ENCODE measurements around the gene CIAO3. TPM values are rescaled to one million over a fixed set of nuclear protein-coding genes. Genes with fewer than 3 reads are reported as not detected.

CIAO3 gene
- total RNA-seq, 1 donor = 24.7 TPM

DNA sequence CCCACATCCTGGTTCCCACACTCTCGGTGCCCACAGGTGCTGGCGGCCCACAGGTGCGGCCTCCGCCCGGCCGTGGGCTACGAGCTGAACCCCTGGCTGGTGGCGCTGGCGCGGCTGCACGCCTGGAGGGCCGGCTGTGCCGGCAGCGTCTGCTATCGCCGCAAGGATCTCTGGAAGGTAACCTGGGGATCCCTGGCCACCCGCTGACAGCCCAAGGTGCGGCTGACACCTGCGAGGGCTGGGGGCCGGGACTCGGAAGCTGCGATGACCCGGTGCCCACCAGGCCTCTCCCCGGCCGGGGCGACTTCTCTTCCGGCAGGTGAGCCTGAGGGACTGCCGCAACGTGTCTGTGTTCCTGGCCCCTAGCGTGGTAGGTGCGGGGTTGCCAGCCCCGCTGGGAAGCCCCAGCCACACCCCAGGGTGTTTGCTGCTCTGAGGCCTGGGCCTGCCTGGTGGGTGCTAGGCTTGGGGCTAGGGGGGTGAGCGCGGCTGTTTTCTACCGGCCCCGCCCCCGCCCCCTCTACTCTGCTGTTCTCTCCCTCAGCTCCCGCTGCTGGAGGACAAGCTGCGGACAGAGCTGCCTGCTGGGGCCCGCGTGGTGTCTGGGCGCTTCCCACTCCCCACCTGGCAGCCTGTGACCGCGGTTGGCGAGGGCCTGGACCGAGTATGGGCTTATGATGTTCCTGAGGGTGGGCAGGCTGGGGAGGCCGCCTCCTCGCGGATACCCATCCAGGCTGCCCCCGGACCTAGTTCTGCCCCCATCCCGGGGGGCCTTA lies 18.8 kb downstream of the CIAO3 start:
- DNase-seq (ENCODE audit: low read depth) = no peak
- H3K4me3 ChIP-seq (ENCODE audit: low read depth, low read length) = peak overlapping the region; percentile 76
- TF ChIP-seq, protein P1, sequence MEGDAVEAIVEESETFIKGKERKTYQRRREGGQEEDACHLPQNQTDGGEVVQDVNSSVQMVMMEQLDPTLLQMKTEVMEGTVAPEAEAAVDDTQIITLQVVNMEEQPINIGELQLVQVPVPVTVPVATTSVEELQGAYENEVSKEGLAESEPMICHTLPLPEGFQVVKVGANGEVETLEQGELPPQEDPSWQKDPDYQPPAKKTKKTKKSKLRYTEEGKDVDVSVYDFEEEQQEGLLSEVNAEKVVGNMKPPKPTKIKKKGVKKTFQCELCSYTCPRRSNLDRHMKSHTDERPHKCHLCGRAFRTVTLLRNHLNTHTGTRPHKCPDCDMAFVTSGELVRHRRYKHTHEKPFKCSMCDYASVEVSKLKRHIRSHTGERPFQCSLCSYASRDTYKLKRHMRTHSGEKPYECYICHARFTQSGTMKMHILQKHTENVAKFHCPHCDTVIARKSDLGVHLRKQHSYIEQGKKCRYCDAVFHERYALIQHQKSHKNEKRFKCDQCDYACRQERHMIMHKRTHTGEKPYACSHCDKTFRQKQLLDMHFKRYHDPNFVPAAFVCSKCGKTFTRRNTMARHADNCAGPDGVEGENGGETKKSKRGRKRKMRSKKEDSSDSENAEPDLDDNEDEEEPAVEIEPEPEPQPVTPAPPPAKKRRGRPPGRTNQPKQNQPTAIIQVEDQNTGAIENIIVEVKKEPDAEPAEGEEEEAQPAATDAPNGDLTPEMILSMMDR (IDR thresholded peaks at IDR 0.05; ENCODE audit: insufficient read depth, low read length) = no peak

DNA sequence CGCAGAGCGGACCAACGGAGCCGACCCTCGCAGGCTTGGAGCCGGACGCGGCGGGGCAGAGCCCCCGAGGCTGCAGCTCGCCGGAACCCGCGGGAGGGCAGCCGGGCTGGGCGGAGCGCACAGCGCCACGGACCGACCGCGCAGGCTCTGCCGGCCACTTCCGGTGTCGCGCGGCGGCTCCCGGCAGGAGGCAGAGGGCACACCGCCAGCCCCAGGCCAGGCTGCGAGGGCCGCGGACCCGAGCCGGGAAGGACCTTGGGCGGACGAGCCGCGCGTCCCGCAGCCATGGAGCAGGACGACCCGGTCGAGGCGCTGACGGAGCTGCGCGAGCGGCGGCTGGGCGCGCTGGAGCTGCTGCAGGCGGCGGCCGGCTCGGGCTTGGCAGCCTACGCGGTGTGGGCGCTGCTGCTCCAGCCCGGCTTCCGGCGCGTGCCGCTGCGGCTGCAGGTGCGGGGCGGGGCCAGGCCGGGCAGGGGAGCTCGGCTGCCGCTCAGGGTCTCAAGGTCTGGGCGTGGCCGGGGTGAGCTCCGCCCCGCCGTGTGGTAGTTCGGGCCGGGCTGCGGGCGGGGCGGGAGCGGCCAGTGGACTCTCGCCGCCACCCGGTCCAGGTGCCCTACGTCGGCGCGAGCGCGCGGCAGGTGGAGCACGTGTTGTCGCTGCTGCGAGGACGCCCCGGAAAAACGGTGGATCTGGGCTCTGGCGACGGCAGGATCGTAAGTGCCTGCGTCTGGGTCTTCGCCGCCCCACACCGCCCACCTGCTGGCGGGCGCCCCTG lies 19.6 kb downstream of the CIAO3 start, which contains the start of gene ANTKMT:
Gene ANTKMT (plus strand): TSS at position 157 of the 775 bp plus-strand sequence. CDS start 129 bp downstream, at position 286.
- H3K4me3 ChIP-seq (ENCODE audit: low read depth, low read length) = peak within 1 kb of the TSS; percentile 76
- TF ChIP-seq, protein P1 (IDR thresholded peaks at IDR 0.05; ENCODE audit: insufficient read depth, low read length) = no peak
- DNase-seq (ENCODE audit: low read depth) = peak; percentile 65

DNA sequence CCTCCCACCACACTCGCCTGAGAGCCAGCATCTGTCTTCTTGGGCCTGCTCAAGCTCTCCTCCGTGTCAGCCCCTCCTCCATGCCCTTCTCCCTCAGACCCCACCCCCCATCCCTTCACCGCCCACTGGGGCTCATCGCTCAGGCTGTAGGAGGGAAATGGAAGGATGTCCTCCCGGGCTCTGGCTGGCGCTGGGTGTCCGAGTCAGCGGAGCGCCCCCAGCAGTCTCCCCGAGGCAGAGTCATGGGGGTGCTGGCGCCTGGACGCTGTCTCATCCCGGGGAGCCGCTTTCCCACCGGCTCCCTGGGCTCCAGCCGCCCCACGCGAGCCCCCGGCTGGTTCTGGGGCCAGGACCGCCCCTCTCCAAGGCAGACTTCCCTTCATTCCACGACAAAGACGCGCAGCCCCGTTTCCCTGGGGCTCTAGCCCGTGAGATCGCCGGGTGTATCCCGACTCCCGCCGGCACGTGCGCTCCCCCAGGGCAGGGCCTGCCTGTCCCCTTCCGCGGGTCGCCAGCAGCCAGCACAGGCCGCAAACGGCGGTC lies 20.3 kb downstream of the CIAO3 start:
- TF ChIP-seq, protein P1 (IDR thresholded peaks at IDR 0.05; ENCODE audit: insufficient read depth, low read length) = peak; percentile 34
- DNase-seq (ENCODE audit: low read depth) = peak; percentile 62
- H3K4me3 ChIP-seq (ENCODE audit: low read depth, low read length) = peak overlapping the region; percentile 76

DNA sequence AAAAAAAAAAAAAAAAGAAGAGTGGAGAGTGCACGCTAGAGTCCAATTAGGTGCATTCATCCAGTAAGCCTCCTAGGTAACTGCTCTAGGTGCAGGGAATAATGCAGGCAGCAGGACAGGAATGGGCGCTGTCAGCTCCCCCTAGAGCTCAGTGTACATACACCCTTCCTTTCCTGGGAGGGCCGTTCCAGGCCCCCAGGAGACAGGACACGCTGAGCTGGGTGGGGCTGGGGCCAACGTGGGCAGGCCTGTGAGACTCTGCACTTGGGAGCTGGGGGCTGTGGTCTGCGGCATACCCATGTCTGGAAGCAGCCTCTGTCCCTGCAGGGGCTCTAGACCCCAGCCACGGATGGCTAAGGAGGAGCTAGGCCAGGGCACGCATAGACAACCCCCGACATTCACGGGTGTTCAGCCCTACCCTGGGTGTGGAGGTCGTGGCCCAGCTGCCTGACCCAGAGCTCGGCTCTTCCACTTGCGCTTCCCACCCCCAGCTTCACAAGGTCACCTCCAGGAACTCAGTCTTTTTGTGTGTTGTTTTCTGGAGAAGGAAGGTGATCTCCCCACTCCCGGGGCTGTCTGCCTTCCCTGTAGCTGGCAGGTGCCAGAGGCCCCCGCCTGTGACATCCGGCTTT lies 20.9 kb downstream of the CIAO3 start:
- no peak for DNase-seq (ENCODE audit: low read depth)
- peak overlapping the region; percentile 76 for H3K4me3 ChIP-seq (ENCODE audit: low read depth, low read length)
- TF ChIP-seq, protein P1 (IDR thresholded peaks at IDR 0.05; ENCODE audit: insufficient read depth, low read length) = peak; percentile 32

DNA sequence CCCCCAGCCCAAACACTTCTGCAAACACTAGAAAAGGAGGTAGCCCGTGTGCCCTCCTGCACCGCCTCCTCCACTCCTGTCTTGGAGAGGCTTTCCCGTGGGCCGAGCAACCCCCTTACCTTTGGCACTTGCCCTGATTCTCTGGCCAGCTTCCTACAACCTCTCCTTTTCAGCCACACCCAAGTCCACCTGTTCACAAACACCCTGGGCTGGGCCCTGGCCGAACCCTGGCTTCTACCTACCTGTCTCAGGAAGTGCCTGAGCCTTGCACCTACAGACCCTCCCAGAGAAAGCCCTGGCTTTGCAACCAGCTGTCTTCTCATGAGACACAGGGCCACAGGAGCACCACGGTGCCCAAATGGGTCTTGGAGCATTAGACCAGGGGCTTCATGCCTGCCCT lies 21.9 kb downstream of the CIAO3 start:
- TF ChIP-seq, protein P1 (IDR thresholded peaks at IDR 0.05; ENCODE audit: insufficient read depth, low read length) = no peak
- no peak for DNase-seq (ENCODE audit: low read depth)
- no peak overlapping the region for H3K4me3 ChIP-seq (ENCODE audit: low read depth, low read length)

DNA sequence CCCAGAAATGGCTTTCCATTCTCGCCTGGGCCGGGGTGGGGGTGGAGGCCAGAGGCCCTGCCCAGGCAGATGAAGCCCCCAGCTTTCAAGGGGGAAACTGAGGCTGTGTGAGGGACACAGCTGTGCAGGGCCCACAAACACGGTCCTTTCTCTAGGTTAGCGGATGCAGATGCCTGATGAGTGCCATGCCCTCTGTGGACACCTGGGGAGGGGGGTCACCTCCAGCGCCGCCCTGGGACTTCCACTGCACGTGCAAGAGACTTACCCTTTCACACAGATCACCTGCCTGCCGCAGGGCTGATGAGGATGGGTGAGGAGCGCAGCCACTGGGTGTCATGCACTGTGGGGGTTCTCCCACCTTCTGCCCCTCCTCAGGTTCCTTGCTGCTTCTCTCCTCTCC lies 22.4 kb downstream of the CIAO3 start:
- no peak overlapping the region for H3K4me3 ChIP-seq (ENCODE audit: low read depth, low read length)
- TF ChIP-seq, protein P1 (IDR thresholded peaks at IDR 0.05; ENCODE audit: insufficient read depth, low read length) = no peak
- no peak for DNase-seq (ENCODE audit: low read depth)

Data from fibroblast of the aortic adventitia (primary cell).